NCI-H526 (cell line): ENCODE data around the gene PCNX4.
A peak's percentile ranks its signal among the peaks of the same experiment; 100 is the strongest.

Source experiments
- DNase-seq, 2 experiments: peaks; one replicate each; lab custom pipeline; 2025; lab: John Stamatoyannopoulos, UW

Gene PCNX4

DNA sequence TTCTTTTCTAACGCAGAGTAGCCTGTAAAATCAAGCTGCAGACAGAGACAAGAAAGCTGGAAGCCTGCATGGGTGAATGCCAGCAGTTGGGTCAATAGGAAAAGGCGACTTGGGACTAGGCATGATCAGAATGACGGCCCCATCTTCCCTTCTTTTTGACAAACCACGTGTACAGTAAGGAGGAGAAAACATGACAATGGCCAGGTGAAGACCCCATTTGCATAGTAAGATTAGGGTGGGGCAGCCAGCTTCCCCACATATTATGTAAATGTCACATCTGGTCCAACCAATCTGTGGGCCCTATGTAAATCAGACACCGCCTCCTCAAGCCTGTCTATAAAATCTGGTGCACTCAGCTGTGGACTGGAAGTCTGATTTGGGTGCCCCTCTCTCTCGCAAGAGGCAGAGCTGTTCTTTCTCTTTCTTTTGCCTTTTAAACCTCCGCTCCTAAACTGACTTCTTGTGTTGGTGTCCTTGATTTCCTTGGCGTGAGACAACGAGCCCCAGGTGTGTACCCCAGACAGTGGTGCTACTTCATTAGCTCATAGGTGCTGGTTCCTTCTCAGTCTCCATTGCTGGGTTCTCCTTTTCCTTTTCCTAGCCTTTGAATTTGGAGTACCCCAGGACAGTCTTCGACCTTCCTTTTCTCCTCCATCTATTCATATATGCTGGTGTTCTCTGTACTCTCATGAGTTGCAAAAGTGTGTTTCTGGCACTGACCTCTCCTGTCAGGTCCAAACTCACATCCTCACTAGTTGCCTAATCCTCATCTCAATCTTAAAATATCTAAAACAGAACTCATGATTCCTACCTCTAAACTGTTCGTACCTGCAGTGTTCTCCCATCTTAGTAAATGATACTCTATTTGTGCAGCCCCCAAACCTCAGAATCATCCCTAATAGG lies 82.9 kb downstream of the PCNX4 start:
- peak; percentile 42 to 64 for DNase-seq

DNA sequence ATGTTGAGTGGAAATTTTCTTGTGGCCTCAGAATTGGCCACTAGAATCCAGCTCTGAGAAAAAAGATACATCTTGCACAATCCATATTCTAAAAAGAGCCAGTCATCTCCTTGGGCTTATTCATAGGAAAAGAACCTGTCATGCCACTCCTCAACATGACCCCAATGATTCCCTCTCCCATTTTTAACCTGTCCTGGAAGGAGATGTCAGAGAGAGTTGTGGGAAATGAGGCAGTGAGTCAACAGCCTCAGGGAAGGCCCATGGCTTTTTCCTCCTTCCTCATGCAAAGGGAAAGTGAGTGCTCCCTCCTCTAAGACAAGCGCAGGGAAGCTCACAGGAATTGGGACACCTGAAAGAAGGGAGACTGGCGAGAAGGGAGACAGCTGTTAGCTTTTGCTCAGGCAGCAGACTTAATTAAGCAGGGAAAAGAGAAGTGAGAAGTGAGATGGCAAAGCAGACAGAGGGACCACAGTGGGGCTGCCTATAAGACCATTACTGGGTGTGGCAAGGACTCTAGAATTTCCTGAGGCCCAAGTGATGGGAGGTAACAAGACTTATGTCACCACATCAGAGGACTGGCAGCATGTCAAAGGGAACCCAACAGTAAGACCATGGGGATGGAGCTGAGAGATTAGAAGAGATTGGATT lies 83.7 kb downstream of the PCNX4 start:
- no peak for DNase-seq

DNA sequence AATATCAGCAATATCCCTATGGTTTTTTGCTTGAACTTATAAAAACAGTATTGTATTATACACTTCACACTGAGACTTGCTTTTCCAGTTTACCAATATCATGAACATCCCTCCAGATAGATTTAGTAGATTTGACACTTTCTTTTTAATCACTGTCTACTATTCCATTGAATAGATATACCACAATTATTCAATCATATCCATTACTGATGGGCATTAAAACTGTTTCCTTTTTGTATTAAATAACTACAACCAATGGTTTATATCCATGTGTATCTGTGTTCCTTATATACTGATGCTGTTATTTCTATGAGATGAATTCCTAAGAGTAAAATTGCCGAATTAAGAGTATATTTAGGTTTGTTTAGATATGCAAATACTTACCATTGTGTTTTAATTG lies 86.4 kb downstream of the PCNX4 start:
- no peak for DNase-seq

DNA sequence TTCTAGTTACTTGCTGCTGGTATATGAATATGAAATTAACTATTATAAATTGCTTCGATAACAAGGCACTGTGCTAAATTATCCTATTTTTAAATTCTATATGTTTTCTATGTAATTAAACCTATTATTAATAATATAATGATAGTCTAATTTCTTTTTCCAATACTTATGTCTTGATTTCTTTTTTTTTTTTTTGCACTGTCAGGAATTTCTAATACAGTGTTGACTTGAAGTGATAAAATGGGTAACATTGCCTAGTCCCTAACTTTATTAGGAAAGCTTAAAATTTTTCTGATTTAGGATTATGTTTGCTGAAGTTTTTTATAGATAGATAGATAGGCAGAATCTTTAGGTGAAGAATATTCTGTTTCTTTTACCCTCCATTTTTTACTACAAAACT lies 87.1 kb downstream of the PCNX4 start:
- DNase-seq, result no peak

DNA sequence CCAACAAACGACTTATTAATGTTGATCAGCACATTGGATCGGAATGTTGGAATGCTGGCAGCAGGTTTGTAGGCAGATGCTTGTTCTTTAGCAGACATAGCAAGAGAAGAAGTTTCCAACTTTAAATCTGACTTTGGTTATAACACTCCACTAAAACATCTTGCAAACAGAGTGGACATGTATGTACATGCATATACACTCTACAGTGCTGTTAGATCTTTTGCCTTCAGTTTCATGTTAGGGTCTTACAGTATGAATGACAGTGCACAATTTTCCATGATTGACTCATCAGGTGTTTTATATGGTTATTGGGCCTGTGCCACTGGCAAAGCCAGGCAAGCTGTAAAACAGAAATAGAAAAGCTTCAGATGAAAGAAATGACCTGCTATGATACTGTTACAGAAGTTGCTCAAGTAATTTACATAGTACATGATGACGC lies 87.7 kb downstream of the PCNX4 start:
- no peak for DNase-seq

DNA sequence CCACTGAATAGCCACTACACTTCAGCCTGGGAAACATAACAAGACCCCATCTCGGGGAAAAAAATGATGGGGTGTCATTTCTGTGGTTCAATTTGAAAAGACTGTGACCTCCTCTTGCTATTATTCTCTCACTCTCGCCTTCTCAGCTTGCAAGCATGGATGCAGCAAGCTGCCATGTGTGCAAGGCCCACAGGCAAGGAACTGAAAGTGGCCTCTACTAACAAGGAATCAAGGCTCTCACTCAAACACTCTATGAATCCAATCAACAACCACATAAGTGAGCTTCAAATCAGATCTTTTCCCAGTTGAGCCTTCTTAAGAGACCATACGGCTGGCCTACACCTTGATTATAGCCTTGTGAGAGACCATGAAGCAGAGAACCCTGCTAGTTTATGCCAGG lies 91.4 kb downstream of the PCNX4 start:
- no peak for DNase-seq

DNA sequence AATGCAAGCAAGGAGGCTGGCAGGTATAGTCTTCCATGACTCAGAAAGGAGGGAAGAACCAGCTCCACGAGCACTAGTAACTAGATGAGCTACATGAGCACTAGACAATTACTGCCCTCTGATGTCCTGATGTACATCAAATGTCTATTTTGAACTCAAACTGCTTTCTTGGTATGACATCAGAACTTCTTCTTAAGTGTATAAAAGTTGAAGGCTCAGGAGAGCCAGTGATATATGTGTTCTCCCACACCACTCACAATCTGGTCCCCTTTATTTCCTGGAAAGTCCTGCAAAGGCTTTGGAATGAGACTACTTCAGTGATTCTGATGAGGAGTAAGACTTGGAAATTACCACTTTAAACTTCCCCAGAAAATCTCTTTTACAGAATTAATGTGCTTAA lies 92.0 kb downstream of the PCNX4 start:
- DNase-seq, result no peak

DNA sequence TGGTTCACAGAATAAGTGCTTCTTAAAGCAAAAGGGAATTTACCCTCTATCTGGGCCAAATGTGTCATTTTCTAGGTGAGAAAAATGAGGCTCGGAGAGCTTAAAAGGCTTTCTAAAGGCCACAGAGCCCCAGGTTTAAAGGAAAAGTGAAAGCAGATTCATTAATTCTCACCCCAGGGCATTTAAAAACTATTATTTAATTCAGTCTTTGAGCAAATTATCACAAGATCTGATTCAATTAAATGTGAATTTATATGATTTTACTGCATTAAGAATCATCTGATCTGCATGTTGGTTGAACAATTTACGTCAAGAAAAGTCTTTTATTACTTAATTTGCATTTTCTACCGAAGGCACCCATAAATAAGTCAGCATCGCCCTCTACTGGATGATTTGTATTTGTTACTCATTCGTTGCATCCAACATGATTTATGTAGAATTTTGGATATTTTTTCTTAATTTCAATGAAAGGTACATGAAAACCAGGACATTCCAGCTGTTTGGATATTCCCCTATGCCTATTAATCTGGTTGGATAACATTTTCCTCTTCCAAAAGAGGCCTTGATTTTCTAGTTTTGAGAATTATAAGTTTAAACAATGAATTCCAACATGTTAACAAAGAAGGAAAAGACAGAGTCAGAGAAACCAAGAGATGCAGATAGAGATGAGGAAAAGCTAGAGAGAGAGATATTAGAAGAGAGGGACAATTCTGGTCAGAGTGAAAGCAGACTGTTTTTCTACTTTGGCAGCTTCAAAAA lies 92.6 kb downstream of the PCNX4 start:
- peak; percentile 55 to 89 for DNase-seq

DNA sequence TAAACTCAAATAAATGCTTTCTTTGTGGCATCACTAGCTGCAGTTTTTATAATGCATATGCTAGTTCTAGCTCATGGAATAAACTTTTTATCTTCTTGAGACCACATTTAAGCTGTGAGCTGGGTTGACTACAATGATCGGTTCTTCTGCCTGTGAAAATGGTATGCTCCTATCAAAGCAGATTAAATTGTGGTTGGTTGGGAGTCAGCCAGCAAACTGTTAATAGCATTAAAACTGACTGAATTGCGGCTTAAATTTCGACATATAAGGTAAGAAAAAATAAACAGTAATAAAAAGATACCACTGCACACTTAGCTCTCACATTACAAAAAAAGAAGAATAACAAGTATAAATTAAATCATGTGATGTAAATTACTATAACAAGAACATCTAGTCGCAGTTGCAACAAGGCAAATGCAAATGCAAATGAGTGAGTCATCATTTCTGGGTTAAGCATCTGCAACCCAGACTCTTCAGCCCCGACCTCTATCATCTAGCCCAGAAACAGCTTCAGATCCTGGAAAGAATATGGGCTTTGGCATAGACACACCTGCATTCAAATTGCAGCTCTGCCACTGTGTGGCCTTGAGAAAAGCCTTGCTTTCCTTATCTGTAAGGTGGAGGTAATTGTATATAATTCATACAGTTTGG lies 93.3 kb downstream of the PCNX4 start:
- peak; percentile 83 to 91 for DNase-seq

DNA sequence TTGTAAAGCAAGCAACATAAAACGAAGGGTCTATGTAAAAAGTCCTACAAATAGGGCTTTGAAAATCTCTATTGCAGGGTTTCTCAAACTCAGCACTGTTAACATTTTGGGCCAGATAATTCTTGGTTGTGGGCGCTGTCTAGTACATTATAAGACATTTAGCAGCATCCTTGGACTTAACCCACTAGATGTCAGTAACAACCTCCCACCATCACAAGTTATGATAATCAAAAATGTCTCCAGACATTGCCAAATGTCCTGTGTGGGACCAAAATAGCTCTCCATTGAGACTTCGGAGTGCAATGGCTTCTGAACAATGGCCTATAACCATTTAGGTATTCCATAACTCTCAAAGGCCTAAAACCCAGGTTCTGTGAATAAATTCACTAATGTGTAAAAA lies 96.4 kb downstream of the PCNX4 start:
- peak; percentile 5 to 39 for DNase-seq

DNA sequence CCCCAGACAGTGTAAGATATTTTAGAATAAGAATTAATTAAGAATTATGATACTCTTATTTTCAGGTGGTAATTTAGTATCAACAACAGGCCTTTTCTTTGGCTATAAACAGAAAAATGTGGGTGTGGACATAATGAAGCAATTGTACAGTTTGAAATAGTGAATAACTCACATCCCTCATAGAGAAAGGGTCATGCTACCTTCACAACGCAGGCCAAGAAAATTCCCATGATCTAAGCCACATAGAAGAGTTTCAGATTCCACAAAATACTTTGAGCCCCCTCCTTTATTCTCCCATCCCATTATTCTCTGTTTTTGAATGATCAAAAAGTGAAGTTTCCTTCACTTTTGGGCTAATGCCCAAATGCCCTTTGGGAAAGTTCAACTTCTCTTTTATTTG lies 97.0 kb downstream of the PCNX4 start:
- DNase-seq, result no peak

DNA sequence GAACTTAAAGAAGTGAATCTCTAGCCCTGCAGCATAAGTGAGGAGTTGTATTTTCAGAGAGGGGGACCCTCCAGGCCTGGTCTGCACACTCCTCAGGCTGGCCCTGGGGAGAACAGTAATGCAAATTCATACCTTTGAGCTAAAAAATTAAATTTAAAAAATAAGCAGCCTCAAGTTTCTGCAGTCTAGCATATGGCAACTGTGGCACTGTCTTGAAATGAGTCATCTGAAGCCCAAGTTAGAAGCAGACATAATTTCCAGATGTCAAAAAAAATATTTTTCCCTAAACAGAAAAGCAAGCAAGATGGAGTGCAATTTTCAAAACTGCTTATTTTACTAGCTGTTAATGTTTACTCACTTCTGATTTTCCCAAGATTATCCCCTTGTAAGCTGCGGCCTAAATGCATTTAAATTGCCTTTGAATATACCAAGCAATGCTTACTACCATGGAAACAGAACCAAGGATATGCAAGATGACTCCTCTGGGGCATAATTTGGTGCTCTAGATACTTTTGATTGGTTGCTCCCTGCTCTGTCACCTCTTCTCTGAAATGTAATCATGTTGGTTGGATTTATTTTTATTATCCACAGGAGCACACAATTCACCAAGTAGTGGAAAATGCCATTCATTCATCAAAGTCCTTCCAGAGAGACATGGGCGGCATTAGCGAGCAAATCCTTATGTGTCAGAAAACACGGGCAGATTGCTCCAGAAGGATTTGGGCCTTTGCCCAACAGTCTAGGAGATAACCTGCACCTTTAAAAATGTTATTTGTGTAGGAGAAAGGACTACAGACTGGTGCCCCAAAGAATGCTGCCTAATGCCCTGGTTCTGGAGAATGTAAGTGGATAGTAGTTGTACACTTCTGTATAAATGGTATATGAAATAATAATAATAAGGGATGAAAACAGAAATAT lies 98.5 kb downstream of the PCNX4 start:
- no peak for DNase-seq

DNA sequence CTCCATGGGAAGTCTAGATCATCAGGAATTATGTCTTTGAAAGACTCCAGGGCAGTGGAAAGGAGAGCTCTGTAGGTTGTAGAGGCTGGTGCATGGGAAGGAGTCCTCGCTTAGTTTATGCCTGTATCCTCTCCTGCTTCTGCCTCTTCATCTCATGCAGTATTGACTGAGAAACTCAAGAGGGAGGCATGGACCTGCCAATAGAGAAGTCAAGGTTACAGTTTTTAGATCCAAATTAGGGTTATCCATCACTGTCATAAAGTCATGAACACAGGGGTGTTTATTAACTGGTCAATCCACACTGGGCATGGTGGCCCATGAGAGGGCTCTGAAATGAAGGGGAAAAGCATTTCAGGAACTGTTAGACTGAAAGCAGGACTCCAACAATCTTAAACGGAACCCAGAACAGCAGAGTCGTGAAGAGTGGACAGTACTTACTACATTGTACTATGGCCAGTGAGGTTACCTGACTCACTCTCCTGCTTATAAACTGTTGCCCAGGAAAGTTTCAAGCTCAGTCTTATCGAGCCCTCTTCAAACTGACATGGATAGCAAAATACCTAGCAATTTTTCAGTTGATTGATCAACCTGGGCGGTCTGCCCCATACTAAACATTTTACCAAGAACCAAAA lies 103.6 kb downstream of the PCNX4 start:
- peak; percentile 3 to 40 for DNase-seq

DNA sequence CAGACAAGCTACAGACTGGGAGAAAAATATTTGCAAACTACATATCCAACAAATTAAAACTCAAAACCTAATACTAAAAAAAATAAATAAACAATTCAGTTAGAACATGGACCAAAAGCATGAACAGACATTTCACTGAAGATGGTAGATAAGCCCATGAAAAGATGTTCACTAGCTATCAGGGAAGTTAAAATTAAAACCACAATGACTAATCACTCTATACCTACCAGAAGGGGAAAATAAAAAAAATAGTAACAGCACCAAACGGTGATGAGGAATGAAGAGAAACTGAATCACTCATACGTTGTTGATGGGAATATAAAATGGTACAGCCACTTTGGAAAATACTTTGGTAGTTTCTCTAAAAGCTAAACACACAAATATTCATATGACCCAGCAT lies 104.6 kb downstream of the PCNX4 start:
- DNase-seq, result no peak

DNA sequence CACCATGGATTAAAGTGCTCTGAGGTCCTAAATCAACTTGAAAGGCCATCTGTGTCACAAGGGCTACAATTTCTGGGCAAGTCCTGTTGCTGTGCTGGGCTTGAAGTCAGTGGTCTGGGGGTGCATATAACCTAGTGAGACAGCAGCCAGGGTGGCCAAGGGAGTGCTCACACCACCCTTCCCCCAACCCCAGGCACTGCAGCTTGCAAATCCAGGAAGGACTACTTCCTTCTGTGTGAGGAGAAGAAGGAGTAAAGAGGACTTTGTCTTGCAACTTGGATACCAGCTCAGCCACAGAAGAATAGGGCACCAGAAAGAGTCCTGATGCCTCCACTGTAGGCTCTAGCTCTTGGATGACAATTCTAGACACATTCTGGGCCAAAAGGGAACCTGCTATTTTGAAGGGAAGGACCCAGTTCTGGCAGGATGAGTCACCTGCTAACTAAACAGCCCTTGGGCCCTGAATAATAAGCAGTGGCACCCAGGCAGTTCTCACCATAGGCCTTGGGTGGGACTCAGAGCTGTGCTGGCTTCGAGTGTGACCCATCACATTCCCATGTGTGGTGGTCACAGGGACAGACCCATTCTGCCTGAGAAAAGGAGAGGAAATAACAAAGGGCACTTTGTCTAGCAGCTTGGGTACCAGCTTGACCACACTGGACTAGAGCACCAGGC lies 106.0 kb downstream of the PCNX4 start:
- DNase-seq, result no peak

DNA sequence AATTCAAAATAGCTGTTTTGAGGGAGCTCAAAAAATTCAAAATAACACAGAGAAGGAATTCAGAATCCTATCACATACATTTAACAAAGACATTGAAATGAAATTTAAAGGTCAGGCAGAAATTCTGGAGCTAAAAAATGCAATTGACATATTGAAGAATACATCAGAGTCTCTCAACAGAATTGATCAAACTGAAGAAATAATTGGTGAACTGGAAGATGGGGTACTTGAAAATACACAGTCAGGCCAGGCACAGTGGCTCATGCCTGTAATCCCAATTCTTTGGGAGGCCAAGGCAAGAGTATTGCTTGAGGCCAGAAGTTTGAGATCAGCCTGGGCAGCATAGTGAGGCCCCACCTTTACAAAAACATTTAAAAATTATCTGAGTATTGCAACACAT lies 107.6 kb downstream of the PCNX4 start:
- DNase-seq, result no peak

DNA sequence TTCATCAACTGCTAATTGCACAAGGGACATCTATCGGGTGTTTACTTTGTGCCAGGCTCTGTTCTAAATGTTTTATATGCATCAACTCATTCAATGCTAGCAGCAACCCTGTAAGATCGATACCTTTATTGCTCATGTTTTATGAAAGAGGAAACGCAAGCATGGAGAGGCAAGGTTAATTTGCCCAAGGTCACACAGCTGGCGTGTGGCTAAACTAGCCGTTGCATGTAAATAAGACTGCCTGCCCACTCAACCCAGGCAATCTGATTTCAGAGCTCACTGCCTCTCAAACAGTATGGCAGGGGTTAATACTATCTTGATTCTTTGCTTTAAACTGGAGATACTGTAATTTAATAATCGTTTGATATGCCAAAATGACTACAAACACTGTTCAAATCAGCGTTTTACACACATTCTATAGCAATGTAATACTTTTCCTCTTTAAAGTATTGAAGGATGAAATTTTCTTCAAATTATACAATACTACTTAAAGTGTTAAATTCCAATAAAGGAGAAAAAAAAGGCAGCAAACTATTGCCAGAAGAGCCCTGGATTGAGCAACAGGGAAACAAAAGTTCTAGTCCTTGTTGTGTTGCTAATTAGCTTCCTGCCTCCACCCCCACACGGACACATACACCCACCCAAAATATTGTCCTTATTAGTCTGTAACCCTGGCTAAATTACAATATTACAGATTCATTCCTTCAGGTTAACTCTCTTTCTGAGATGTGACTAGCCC lies 112.5 kb downstream of the PCNX4 start:
- DNase-seq, result peak; percentile 5 to 58

DNA sequence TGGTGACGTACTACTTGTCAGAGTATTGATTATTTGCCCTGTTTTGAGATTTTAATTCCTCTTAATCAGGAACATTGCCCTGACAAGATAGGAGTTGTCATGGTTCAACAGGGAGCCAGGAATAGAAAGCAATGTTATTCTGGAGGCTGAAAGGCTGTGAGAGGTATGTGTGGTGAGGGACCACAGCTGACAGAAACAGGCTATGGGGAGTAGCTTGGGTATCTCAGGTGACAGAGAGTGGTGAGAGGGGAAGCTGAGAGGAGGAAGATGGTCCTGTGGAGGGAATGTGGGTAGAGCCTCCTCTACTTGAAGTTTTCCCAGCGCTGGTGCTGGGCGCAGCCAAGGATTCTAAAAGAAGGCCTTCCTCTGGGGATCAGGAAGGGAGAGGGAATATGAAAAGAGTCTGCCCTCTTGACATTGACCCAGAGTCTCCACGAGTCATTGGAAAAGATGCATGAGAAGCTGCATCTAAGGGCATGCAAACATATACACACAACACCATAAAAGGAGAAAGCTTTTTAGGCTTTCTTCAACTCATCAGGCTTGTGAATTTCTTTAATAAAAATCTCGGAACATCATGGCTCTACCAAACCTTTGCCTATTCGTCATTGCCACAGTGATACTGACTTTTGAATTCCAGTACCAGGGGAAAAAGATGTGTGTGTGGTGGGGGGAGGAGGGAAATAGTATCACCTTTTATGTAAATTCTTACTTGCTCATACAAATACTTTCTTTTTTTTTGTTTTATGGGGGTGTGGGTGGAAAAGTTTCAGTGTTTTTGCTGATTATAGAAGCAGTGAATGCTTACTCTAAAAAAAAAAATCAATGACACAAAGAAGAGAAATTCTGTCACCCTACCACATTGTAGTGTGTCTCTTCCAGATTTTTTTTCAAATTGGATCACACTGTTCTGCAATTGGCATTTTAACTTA lies 113.4 kb downstream of the PCNX4 start:
- peak in 1 of 2 experiments; percentile 44 for DNase-seq
